NT2/D1 (cell line): ENCODE measurements around the gene ATXN7L3.

Experiments used
- SUZ12 ChIP-seq: IDR thresholded peaks from 2 replicates; pipeline ENCODE4 v1.6.1; 2011; ENCODE audit not compliant: insufficient read length, insufficient read depth; ENCODE audit errors: extremely low read depth
- YY1 ChIP-seq: IDR thresholded peaks from 2 replicates; pipeline ENCODE4 v1.6.1; 2011; ENCODE audit not compliant: insufficient read length, insufficient read depth
- ZNF274 ChIP-seq: IDR thresholded peaks from 2 replicates; pipeline ENCODE4 v1.6.1; 2011; ENCODE audit warnings: mild to moderate bottlenecking, low read depth, low read length

DNA sequence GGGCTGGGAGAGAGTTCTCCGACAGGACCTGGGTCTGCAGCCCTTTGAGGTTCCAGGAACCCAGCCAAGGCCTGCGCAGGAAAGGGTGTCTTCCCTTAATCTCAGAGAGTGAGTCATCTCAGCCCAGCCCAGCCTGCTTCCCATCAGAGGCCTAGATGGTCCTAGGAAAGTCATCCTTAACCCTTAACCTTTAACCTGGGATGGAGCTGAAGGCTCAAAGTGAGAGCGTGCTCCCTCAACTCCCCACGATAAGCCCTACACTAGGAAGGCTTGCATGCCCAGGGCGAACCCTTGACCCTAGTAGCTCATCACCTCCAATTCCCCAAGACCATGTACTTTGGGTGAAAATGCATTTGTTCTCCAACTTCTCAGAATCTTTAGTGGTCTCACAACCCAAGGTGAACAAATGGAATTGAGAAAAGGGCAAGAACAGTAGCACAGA is 4.8 kb upstream of the ATXN7L3 start:
- TF ChIP-seq YY1: no peak
- no peak for TF ChIP-seq SUZ12
- TF ChIP-seq ZNF274: no peak
